Adrenal gland (tissue), 5 donors: ENCODE data around the gene GPR176.

Experiments used
- POLR2A ChIP-seq, 2 donors: fragments of 450-650 bp; IDR thresholded peaks; one replicate each; pipeline ENCODE4 v1.6.1; 2017; ENCODE audit warnings: antibody characterized with exemption in 2 of 2, mild to moderate bottlenecking in 2 of 2, moderate library complexity in 1 of 2
- TF ChIP-seq, protein P1 (sequence below), 6 experiments: fragments of 450-650 bp in 4 of 6; fragments of 200-600 bp in 2 of 6; sonication (generic) in 1 of 6; IDR thresholded peaks; 1 replicate in 5 of 6; 2 replicates in 1 of 6; pipeline versions ENCODE4 v1.5.1 to v1.8.0; 2016 to 2021; ENCODE audit warnings: antibody characterized with exemption in 6 of 6, mild to moderate bottlenecking in 2 of 6, moderate library complexity in 1 of 6
- donor health status: DM: no; HTN: no; CAD: no.

DNA sequence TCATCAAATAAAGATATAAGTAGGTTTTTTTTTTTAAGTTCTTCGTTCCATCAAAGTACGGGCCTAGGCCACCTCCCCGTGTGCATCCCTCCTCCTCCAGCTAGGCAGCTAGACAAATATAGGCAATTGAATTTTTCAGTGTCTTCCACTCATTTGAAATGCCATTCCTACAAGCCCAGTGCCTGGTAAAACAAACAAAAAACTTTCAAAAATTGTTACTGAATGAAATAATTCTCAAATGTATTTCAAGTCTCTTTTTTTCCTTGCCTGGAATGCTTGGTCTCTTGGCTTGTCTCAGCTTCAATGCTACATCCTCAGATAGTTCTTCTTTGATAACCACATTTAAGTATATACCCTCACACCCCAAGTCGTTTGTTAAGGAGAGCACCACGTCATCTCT is 17.6 kb upstream of the GPR176 start:
- TF ChIP-seq, protein P1, sequence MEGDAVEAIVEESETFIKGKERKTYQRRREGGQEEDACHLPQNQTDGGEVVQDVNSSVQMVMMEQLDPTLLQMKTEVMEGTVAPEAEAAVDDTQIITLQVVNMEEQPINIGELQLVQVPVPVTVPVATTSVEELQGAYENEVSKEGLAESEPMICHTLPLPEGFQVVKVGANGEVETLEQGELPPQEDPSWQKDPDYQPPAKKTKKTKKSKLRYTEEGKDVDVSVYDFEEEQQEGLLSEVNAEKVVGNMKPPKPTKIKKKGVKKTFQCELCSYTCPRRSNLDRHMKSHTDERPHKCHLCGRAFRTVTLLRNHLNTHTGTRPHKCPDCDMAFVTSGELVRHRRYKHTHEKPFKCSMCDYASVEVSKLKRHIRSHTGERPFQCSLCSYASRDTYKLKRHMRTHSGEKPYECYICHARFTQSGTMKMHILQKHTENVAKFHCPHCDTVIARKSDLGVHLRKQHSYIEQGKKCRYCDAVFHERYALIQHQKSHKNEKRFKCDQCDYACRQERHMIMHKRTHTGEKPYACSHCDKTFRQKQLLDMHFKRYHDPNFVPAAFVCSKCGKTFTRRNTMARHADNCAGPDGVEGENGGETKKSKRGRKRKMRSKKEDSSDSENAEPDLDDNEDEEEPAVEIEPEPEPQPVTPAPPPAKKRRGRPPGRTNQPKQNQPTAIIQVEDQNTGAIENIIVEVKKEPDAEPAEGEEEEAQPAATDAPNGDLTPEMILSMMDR (IDR thresholded peaks at IDR 0.05) = no peak
- TF ChIP-seq POLR2A (IDR thresholded peaks at IDR 0.05) = no peak
